Measurements from ENCODE around the gene TFPI. TPM values are rescaled to one million over a fixed set of nuclear protein-coding genes. Genes with fewer than 3 reads are reported as not detected.

TFPI gene
- total RNA-seq, 1 donor from 2014 or later: 19.0 TPM

- Histone ChIP-seq H3K27me3 (ENCODE audit: low read depth) (no peaks in the 10 kb centered on the region), H3K27ac (replicated peaks) (peak overlapping the region; percentile 50)
Measured at GRCh38 chr2:187482796-187483195, 71.4 kb downstream of the TFPI start.

GRCh38 chr2:187481543-187481942 lies 72.7 kb downstream of the TFPI start:
- H3K4me1 ChIP-seq: peaks cover 23% of the 10 kb centered on the region
- TF ChIP-seq CTCF (IDR thresholded peaks at IDR 0.05; ENCODE audit: borderline replicate concordance): no peak
- no peaks in the 10 kb centered on the region for H3K9me3 ChIP-seq (replicated peaks)
- H3K27me3 ChIP-seq (ENCODE audit: low read depth): no peaks in the 10 kb centered on the region
- DNase-seq: no peak
- H3K27ac ChIP-seq (replicated peaks): peak overlapping the region; percentile 41
- intact Hi-C loops (cut with micrococcal nuclease): no loop called here
- H3K36me3 ChIP-seq: peaks cover 4% of the 10 kb centered on the region
- no peak overlapping the region for H3K4me3 ChIP-seq

More at GRCh38 chr2:187482796-187483195, 71.4 kb downstream of the TFPI start:
- intact Hi-C loops (cut with micrococcal nuclease): no loop called here
- Histone ChIP-seq H3K4me3 (no peak overlapping the region), H3K4me1 (peaks cover 13% of the 10 kb centered on the region), H3K9me3 (replicated peaks) (no peaks in the 10 kb centered on the region), H3K36me3 (peaks cover 4% of the 10 kb centered on the region)
- TF ChIP-seq CTCF (IDR thresholded peaks at IDR 0.05; ENCODE audit: borderline replicate concordance): no peak
- no peak for DNase-seq

GRCh38 chr2:187478719-187479118 lies 75.5 kb downstream of the TFPI start:
- intact Hi-C loops (cut with micrococcal nuclease): no loop called here
- DNase-seq: no peak
- no peak for TF ChIP-seq CTCF (IDR thresholded peaks at IDR 0.05; ENCODE audit: borderline replicate concordance)
- no peak overlapping the region for H3K4me3 ChIP-seq
- no peak overlapping the region for H3K27ac ChIP-seq (replicated peaks)
- H3K9me3 ChIP-seq (replicated peaks): no peaks in the 10 kb centered on the region
- H3K27me3 ChIP-seq (ENCODE audit: low read depth): no peaks in the 10 kb centered on the region
- H3K36me3 ChIP-seq: peaks cover 4% of the 10 kb centered on the region
- H3K4me1 ChIP-seq: peaks cover 15% of the 10 kb centered on the region

GRCh38 chr2:187477051-187477450 lies 77.2 kb downstream of the TFPI start:
- peaks cover 14% of the 10 kb centered on the region for H3K4me1 ChIP-seq
- intact Hi-C loops (cut with micrococcal nuclease): no loop called here
- H3K36me3 ChIP-seq: no peaks in the 10 kb centered on the region
- no peaks in the 10 kb centered on the region for H3K9me3 ChIP-seq (replicated peaks)
- H3K27me3 ChIP-seq (ENCODE audit: low read depth): no peaks in the 10 kb centered on the region
- H3K27ac ChIP-seq (replicated peaks): peak overlapping the region; percentile 33
- no peak overlapping the region for H3K4me3 ChIP-seq
- TF ChIP-seq CTCF (IDR thresholded peaks at IDR 0.05; ENCODE audit: borderline replicate concordance): no peak
- DNase-seq: no peak

GRCh38 chr2:187475499-187476248 lies 78.6 kb downstream of the TFPI start:
- intact Hi-C loops (cut with micrococcal nuclease): no loop called here
- no peak overlapping the region for H3K27ac ChIP-seq (replicated peaks)
- no peak overlapping the region for H3K4me3 ChIP-seq
- H3K36me3 ChIP-seq: no peaks in the 10 kb centered on the region
- no peak for TF ChIP-seq CTCF (IDR thresholded peaks at IDR 0.05; ENCODE audit: borderline replicate concordance)
- H3K27me3 ChIP-seq (ENCODE audit: low read depth): no peaks in the 10 kb centered on the region
- no peak for DNase-seq
- H3K9me3 ChIP-seq (replicated peaks): no peaks in the 10 kb centered on the region
- H3K4me1 ChIP-seq: peaks cover 11% of the 10 kb centered on the region

All from left ventricle myocardium inferior (tissue), 1 donor.